IMR-90 (cell line): ENCODE results near the gene CITED4. TPM values are rescaled to one million over a fixed set of nuclear protein-coding genes. Genes with fewer than 3 reads are reported as not detected.

Experiments
- ATAC-seq: fragments of 200-7000 bp; cut with Tn5 transposase; 2 replicates; pipeline ENCODE4 v1.9.1; 2020; ENCODE audit warnings: low read depth, mild to moderate bottlenecking, moderate library complexity
- BruUV-seq: library from RNA; stranded (reverse); fragments of 400-500 nt; replicated peaks from 2 replicates; lab custom pipeline; 2021; lab: Mats Ljungman, UMichigan
- CTCF ChIA-PET: fragments of 300-600 bp; formaldehyde crosslinking; extraction: SDS; loops from one replicate; lab custom pipeline; 2021; ENCODE audit warnings: antibody characterized with exemption; lab: Yijun Ruan, JAX
- POLR2A ChIA-PET: fragments of 300-600 bp; sonication (Branson Sonifier 250); formaldehyde crosslinking; loops from one replicate; lab custom pipeline; 2022; ENCODE audit warnings: antibody characterized with exemption; ENCODE audit not compliant: unreplicated experiment; lab: Charles Lee
- DNase-seq: peaks from one replicate; pipeline ENCODE4 v3.0.0; 2013
- H2AFZ ChIP-seq: replicated peaks from 2 replicates; pipeline ENCODE3; 2013; ENCODE audit warnings: low read length, mild to moderate bottlenecking; ENCODE audit not compliant: poor library complexity
- H2AK5ac ChIP-seq: 2 replicates; pipeline ENCODE4 v1.6.1; 2013; ENCODE audit warnings: low read depth, low read length, inconsistent platforms
- H2AK9ac ChIP-seq: replicated peaks from 2 replicates; pipeline ENCODE3; 2013; ENCODE audit warnings: mild to moderate bottlenecking, low read depth, low read length, moderate library complexity; ENCODE audit not compliant: poor library complexity
- H2BK120ac ChIP-seq: 2 replicates; pipeline ENCODE4 v1.6.1; 2013; ENCODE audit warnings: low read depth, low read length, inconsistent platforms
- H2BK15ac ChIP-seq: 3 replicates; pipeline ENCODE4 v1.6.1; 2013; ENCODE audit warnings: low read depth, low read length, inconsistent platforms
- H2BK20ac ChIP-seq: 2 replicates; pipeline ENCODE4 v1.6.1; 2013; ENCODE audit warnings: low read depth, mild to moderate bottlenecking, inconsistent platforms, low read length, moderate library complexity
- H2BK5ac ChIP-seq: 2 replicates; pipeline ENCODE4 v1.6.1; 2013; ENCODE audit warnings: mild to moderate bottlenecking, low read depth, low read length, inconsistent platforms; ENCODE audit not compliant: poor library complexity, severe bottlenecking
- H3K14ac ChIP-seq: replicated peaks from 2 replicates; pipeline ENCODE4 v1.6.1; 2013; ENCODE audit warnings: low read depth, low read length, inconsistent platforms
- H3K18ac ChIP-seq: 2 replicates; pipeline ENCODE4 v1.6.1; 2013; ENCODE audit warnings: low read depth, low read length, control low read depth
- H3K23ac ChIP-seq: 2 replicates; pipeline ENCODE4 v1.6.1; 2013; ENCODE audit warnings: low read depth, low read length, inconsistent platforms
- H3K27ac ChIP-seq: 2 replicates; pipeline ENCODE4 v1.5.1; 2013; ENCODE audit warnings: mild to moderate bottlenecking, control low read depth, low read length; ENCODE audit not compliant: insufficient read depth
- H3K27me3 ChIP-seq: 2 replicates; pipeline ENCODE4 v1.6.1; 2013; ENCODE audit warnings: low read length; ENCODE audit not compliant: control insufficient read depth, insufficient read depth
- H3K36me3 ChIP-seq: 2 replicates; pipeline ENCODE4 v1.6.1; 2013; ENCODE audit warnings: low read length, mixed read lengths; ENCODE audit not compliant: control insufficient read depth, insufficient read depth
- H3K4ac ChIP-seq: 2 replicates; pipeline ENCODE4 v1.6.1; 2013; ENCODE audit warnings: low read depth, low read length, inconsistent platforms
- H3K4me1 ChIP-seq: 2 replicates; pipeline ENCODE4 v1.6.1; 2013; ENCODE audit warnings: low read length, mixed read lengths; ENCODE audit not compliant: control insufficient read depth, insufficient read depth
- H3K4me2 ChIP-seq: 2 replicates; pipeline ENCODE4 v1.6.1; 2013; ENCODE audit warnings: low read depth, mild to moderate bottlenecking, control low read depth, low read length, moderate library complexity
- H3K4me3 ChIP-seq: 2 replicates; pipeline ENCODE4 v1.5.1; 2013; ENCODE audit warnings: low read depth, mild to moderate bottlenecking, control low read depth, low read length, moderate library complexity; ENCODE audit not compliant: insufficient read depth
- H3K56ac ChIP-seq: 2 replicates; pipeline ENCODE4 v1.6.1; 2013; ENCODE audit warnings: low read length, inconsistent platforms; ENCODE audit not compliant: insufficient read depth; ENCODE audit errors: extremely low read depth
- H3K79me1 ChIP-seq, 2 experiments: 2 replicates each; pipeline ENCODE4 v1.6.1; 2013; ENCODE audit warnings: low read length in 2 of 2, inconsistent platforms in 1 of 2, low read depth in 1 of 2
- H3K9ac ChIP-seq: 2 replicates; pipeline ENCODE4 v1.6.1; 2013; ENCODE audit warnings: low read depth, low read length, control low read depth
- H3K9me1 ChIP-seq: 2 replicates; pipeline ENCODE4 v1.6.1; 2013; ENCODE audit warnings: low read length, inconsistent platforms; ENCODE audit not compliant: insufficient read depth
- H3K9me3 ChIP-seq: 2 replicates; pipeline ENCODE4 v1.6.1; 2013; ENCODE audit warnings: low read length; ENCODE audit not compliant: control insufficient read depth, insufficient read depth
- H4K20me1 ChIP-seq: 2 replicates; pipeline ENCODE4 v1.6.1; 2013; ENCODE audit warnings: low read length, inconsistent platforms; ENCODE audit not compliant: insufficient read depth
- H4K5ac ChIP-seq: 2 replicates; pipeline ENCODE4 v1.6.1; 2013; ENCODE audit warnings: mild to moderate bottlenecking, low read depth, low read length, control low read depth
- H4K8ac ChIP-seq, 2 experiments: 2 replicates each; pipeline ENCODE4 v1.6.1; 2013; ENCODE audit warnings: low read depth in 2 of 2, low read length in 2 of 2, control low read depth in 1 of 2, inconsistent platforms in 1 of 2
- H4K91ac ChIP-seq: 2 replicates; pipeline ENCODE4 v1.6.1; 2013; ENCODE audit warnings: low read depth, low read length, inconsistent platforms; ENCODE audit not compliant: insufficient read depth
- BHLHE40 ChIP-seq: fragments of 150-350 bp; IDR thresholded peaks from 2 replicates; pipeline ENCODE4 v1.6.1; 2016; ENCODE audit warnings: mild to moderate bottlenecking, low read depth, low read length
- CEBPB ChIP-seq: IDR thresholded peaks from 2 replicates; pipeline ENCODE4 v1.6.1; 2012; ENCODE audit warnings: low read depth, low read length, improper control_type of control experiment
- CHD1 ChIP-seq: IDR thresholded peaks from 2 replicates; pipeline ENCODE4 v1.6.1; 2012; ENCODE audit warnings: low read depth, low read length, improper control_type of control experiment
- CTCF ChIP-seq: conservative IDR thresholded peaks from 2 replicates; pipeline ENCODE4 v1.5.1; 2012; ENCODE audit warnings: mild to moderate bottlenecking, low read depth, low read length, improper control_type of control experiment
- FOS ChIP-seq: fragments of 150-350 bp; IDR thresholded peaks from 2 replicates; pipeline ENCODE4 v1.6.1; 2016; ENCODE audit warnings: low read depth, low read length
- MAFK ChIP-seq: IDR thresholded peaks from 2 replicates; pipeline ENCODE4 v1.6.1; 2012; ENCODE audit warnings: low read depth, low read length, improper control_type of control experiment
- MAZ ChIP-seq: IDR thresholded peaks from 2 replicates; pipeline ENCODE4 v1.6.1; 2012; ENCODE audit warnings: low read depth, mild to moderate bottlenecking, low read length, improper control_type of control experiment, moderate library complexity, borderline replicate concordance
- MXI1 ChIP-seq: IDR thresholded peaks from 2 replicates; pipeline ENCODE4 v1.6.1; 2012; ENCODE audit warnings: low read depth, mild to moderate bottlenecking, low read length, moderate library complexity, borderline replicate concordance
- NFE2L2 ChIP-seq: fragments of 150-350 bp; IDR thresholded peaks from 2 replicates; pipeline ENCODE4 v1.6.1; 2016; ENCODE audit warnings: low read depth, mild to moderate bottlenecking, low read length
- POLR2A ChIP-seq: IDR thresholded peaks from 2 replicates; pipeline ENCODE4 v1.6.1; 2012; ENCODE audit warnings: mild to moderate bottlenecking, low read depth, low read length
- RAD21 ChIP-seq: IDR thresholded peaks from 2 replicates; pipeline ENCODE4 v1.6.1; 2012; ENCODE audit warnings: low read length, improper control_type of control experiment
- RCOR1 ChIP-seq: IDR thresholded peaks from 2 replicates; pipeline ENCODE4 v1.6.1; 2012; ENCODE audit warnings: mild to moderate bottlenecking, low read length, improper control_type of control experiment; ENCODE audit not compliant: insufficient replicate concordance
- RFX5 ChIP-seq: IDR thresholded peaks from 2 replicates; pipeline ENCODE4 v1.8.0; 2012; ENCODE audit warnings: low read depth, mild to moderate bottlenecking, low read length, moderate library complexity
- SMC3 ChIP-seq: fragments of 150-350 bp; IDR thresholded peaks from 2 replicates; pipeline ENCODE4 v1.6.1; 2016; ENCODE audit warnings: low read depth, mild to moderate bottlenecking, antibody characterized with exemption, low read length, moderate library complexity
- WGBS, 2 experiments: methylation state at CpG; one replicate each; pipeline versions ENCODE4 v1.1.5 to v1.1.7; 2013; ENCODE audit warnings: missing lambda C conversion rate in 2 of 2; ENCODE audit not compliant: insufficient read length in 1 of 2; ENCODE audit errors: extremely low coverage in 2 of 2; 5-methylcytosine and 5-hydroxymethylcytosine counted together
- dilution Hi-C: fragments of 300-500 bp; cut with HindIII; formaldehyde crosslinking; loops from one replicate; pipeline ENCODE4 v1.14.3; 2018; ENCODE audit warnings: low sequenced_read_pairs; ENCODE audit not compliant: unreplicated experiment
- in situ Hi-C: fragments of 300-500 bp; cut with MboI; formaldehyde crosslinking; loops from 3 replicates; pipeline ENCODE4 v1.14.3; 2019; ENCODE audit warnings: low sequenced_read_pairs, inconsistent platforms, mixed read lengths
- intact Hi-C: fragments of 100-400 bp; cut with micrococcal nuclease; formaldehyde crosslinking; loops from 2 replicates; pipeline ENCODE4 v1.10.0; 2022
- polyA plus RNA-seq, 3 experiments: library from polyadenylated mRNA; depleted of rRNA; stranded (reverse); fragments of >200 nt; gene quantifications; 2 replicates each; pipeline ENCODE4 v1.2.3, GENCODE V29; 2012; ENCODE audit warnings: low replicate concordance in 1 of 3
- total RNA-seq: library from RNA; depleted of rRNA; stranded (reverse); fragments of >200 nt; gene quantifications from 2 replicates; pipeline ENCODE4 v1.2.3, GENCODE V29; 2012
- TF ChIP-seq, protein P1 (sequence below): fragments of 150-350 bp; IDR thresholded peaks from 2 replicates; pipeline ENCODE4 v1.6.1; 2017; ENCODE audit warnings: mild to moderate bottlenecking, antibody characterized with exemption, low read length, low read depth
- TF ChIP-seq, protein P2 (sequence below): fragments of 150-350 bp; IDR thresholded peaks from 2 replicates; pipeline ENCODE4 v1.6.1; 2016; ENCODE audit warnings: low read depth, mild to moderate bottlenecking, low read length, moderate library complexity, borderline replicate concordance

CITED4 gene
- total and polyA plus RNA-seq, 2 of the 4 experiments (the other 2 are of a cell fraction) = under 0.01 to 1.6 TPM

DNA sequence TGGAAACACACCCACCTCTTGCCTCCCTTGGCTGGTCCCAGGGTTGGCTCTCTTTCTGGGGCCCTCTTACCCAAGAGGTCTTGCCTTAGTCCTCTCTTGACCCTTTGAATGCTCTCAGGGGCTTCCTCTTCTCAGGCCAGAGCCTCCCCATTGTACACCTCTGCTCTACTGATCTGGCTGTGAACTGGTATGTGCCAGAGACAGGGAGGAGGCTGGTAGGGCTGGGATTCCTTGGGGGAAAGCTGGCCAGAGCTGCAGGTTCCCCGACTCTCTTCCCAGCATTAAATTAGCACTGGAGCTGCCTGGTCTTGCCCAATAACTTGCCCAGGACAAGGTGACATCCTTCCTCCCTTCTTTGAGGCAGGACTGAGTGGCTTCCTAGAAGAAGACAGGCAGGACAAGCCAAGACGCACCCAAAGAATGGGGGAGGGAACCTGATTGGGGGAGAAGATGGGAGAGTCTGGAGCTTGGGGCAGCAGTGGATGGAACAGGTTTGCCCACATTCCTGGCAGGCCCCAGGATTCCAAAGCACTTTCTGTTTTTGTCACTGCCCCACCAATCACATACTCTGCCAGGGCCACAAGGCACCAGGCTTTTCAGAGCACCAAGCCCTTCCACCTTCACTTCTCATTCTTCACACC is 37.2 kb upstream of the CITED4 start:
- Histone ChIP-seq H3K56ac (no peak overlapping the region), H2AFZ (no peak overlapping the region), H3K4ac (peak overlapping the region; percentile 5; the same call in 1 of the 2 replicates), H3K9ac (no peak overlapping the region), H4K91ac (0 out of 2 replicates have a peak overlapping the region, but pooled peaks have one; percentile 1), H4K20me1 (no peaks in the 10 kb centered on the region), H3K23ac (no peak overlapping the region), H4K8ac (no peak overlapping the region), H3K9me3 (peaks cover 4% of the 10 kb centered on the region; the same call in 1 of the 2 replicates), H3K4me1 (peaks cover 14% of the 10 kb centered on the region), H3K79me1 (no peaks in the 10 kb centered on the region), H3K14ac (no peak overlapping the region), H3K27me3 (no peaks in the 10 kb centered on the region), H2AK5ac (peak overlapping the region; percentile 23), H2BK15ac (0 out of 3 replicates have a peak overlapping the region, but pooled peaks have one; percentile 27), H3K27ac (no peak overlapping the region), H3K36me3 (no peaks in the 10 kb centered on the region), H3K18ac (peak overlapping the region; percentile 45; the same call in 1 of the 2 replicates), H4K5ac (no peak overlapping the region), H2BK20ac (no peak overlapping the region), H3K9me1 (peaks cover 18% of the 10 kb centered on the region), H2BK120ac (no peak overlapping the region), H2AK9ac (no peak overlapping the region), H3K4me2 (no peak overlapping the region), H3K4me3 (no peak overlapping the region), H2BK5ac (no peak overlapping the region)
- ATAC-seq (no peak), DNase-seq (no peak)
- intact Hi-C loops = no loop called here
- CTCF ChIA-PET = no interaction called here
- POLR2A ChIA-PET = no interaction called here
- no TSS peak for BruUV-seq
- in situ Hi-C loops = no loop called here
- no CpG with 5 or more reads among the region's 2 CpGs for WGBS, 2 experiments
- dilution Hi-C loops = no loop called here
- TF ChIP-seq RFX5 (no peak), CTCF (no peak), FOS (no peak), NFE2L2 (no peak), CEBPB (no peak), MXI1 (no peak), POLR2A (no peak), CHD1 (no peak), SMC3 (no peak), RCOR1 (no peak), BHLHE40 (no peak), MAFK (no peak), RAD21 (no peak), MAZ (no peak)
- TF ChIP-seq, protein P1, sequence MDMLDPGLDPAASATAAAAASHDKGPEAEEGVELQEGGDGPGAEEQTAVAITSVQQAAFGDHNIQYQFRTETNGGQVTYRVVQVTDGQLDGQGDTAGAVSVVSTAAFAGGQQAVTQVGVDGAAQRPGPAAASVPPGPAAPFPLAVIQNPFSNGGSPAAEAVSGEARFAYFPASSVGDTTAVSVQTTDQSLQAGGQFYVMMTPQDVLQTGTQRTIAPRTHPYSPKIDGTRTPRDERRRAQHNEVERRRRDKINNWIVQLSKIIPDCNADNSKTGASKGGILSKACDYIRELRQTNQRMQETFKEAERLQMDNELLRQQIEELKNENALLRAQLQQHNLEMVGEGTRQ = no peak
- TF ChIP-seq, protein P2, sequence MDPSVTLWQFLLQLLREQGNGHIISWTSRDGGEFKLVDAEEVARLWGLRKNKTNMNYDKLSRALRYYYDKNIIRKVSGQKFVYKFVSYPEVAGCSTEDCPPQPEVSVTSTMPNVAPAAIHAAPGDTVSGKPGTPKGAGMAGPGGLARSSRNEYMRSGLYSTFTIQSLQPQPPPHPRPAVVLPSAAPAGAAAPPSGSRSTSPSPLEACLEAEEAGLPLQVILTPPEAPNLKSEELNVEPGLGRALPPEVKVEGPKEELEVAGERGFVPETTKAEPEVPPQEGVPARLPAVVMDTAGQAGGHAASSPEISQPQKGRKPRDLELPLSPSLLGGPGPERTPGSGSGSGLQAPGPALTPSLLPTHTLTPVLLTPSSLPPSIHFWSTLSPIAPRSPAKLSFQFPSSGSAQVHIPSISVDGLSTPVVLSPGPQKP = no peak
